ENCODE results near the gene ARID4A.
"Not testable (repeated sequence)": the region's sequence is repeated elsewhere in the genome, so short reads cannot be mapped to it uniquely, and the experiment has no call there.

ARID4A gene

DNA sequence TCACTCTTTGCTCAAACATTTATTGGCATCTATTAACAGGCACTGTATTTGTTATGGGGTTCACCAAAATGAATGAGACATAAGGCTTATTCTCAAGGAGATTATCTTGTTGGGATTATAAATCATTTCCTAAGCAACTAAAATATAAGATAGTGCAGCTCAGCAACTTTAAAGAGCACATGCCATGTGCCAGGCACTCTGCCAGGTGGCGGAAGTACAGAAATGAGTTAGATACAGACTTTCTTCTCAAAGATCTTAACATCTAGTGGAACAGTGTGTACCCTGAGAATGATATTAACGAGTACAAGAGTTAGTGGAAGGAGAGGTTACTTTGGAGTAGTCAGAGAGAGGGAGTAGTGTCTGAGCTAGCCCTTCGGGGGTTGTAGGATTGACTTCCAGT lies 68.9 kb downstream of the ARID4A start:
- DNase-seq = no peak

DNA sequence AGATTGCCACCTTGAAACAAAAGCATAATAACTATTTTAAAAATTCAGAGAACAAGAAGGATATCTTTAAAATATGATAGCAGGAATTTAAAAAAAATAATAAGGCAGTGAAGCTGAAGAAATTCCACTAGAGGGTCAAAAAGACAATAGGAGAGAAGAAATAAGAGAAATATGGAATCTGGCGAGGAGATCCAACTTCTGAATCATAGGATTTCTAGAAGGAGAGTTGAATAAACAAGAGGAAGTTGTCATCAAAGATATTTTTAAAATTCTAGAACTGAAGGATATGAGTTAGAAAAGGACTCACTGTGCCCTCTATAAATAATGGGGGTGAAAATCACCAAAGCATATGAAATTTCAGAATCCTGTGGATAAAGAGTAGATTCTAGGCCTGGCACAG lies 70.6 kb downstream of the ARID4A start:
- no peak for DNase-seq

DNA sequence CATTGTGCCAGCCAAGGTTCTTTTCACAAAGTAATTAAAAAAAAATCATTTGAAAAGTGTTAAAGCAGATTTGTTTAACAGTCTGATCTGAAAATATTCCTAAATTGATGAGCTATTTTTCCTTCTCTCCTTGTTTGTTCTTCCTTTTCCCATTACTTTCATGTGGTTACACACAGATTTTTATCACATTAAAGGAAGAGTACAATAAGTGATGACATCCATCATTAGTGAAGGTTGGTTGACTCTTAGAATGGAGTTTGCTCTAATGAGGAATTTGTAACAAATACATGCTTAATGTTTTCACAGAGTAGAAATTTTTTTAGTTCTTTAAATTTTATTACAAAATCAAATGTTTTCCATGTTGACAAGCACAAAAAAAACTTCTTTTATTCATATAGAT lies 78.4 kb downstream of the ARID4A start:
- no peak for DNase-seq

- DNase-seq = no peak
These were observed 92.5 kb downstream of the ARID4A start for GRCh38 chr14:58390830-58391229.

DNA sequence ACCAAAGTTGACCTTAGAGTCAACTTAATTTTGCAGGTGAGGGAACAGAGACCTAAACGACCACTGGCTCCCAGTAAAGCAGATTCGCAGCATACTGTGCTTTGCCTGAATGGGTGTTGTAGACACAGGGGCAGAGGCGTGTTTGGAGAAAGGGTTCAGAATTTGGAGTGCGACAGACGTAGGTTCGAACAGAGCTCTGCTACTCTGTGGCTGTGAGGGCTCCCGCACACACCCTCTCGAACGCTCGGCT lies 97.1 kb downstream of the ARID4A start:
- no peak for DNase-seq

GRCh38 chr14:58395812-58396788 lies 97.7 kb downstream of the ARID4A start, which contains the start of gene TOMM20L:
Gene TOMM20L, plus strand, starts transcription at chr14:58395930. Its CDS starts 28 bp downstream, at chr14:58395958.
- DNase-seq = peak; percentile 70

- DNase-seq = no peak
These were observed 98.8 kb downstream of the ARID4A start for GRCh38 chr14:58397156-58397555.

DNA sequence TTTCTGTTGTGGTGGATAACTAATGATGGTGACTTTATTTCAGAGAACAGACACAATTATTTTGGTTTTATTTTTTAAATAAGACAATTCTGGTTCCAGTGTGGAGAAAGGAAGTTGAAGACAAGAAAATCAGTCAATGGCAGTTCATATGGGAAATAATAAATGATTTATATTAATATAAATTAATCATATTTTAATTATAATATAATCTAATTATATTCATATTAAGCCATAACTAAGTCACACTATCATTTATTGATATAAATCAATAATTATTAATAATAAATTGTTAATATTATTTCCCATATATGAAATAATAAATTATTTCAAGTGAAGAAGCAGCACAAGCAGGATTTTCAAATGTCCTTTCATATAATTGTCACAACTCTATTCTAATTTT lies 100.1 kb downstream of the ARID4A start:
- no peak for DNase-seq

DNA sequence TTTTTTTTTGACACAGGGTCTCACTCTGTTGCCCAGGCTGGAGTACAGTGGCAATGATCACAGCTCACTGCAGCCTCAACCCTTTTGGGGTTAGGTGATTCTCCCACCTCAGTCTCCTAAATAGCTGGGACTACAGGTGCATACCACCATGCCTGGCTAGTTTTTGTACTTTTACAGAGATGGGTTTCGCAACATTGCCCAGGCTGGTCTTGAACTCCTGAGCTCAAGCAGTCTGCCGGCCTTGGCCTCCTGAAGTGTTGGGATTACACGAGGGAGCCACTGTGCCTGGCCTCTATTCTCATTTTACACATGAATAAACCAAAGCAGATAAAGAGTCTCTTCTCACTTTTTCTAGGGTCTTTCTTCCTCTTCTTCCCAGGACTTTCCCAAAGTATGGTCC lies 100.5 kb downstream of the ARID4A start:
- no peak for DNase-seq

- no peak for DNase-seq
These were observed 103.2 kb downstream of the ARID4A start for GRCh38 chr14:58401587-58401986.

GRCh38 chr14:58408681-58409215 lies 110.4 kb downstream of the ARID4A start:
- no peak for DNase-seq

- DNase-seq = no peak
These were observed 116.5 kb downstream of the ARID4A start for GRCh38 chr14:58414845-58415244.

DNA sequence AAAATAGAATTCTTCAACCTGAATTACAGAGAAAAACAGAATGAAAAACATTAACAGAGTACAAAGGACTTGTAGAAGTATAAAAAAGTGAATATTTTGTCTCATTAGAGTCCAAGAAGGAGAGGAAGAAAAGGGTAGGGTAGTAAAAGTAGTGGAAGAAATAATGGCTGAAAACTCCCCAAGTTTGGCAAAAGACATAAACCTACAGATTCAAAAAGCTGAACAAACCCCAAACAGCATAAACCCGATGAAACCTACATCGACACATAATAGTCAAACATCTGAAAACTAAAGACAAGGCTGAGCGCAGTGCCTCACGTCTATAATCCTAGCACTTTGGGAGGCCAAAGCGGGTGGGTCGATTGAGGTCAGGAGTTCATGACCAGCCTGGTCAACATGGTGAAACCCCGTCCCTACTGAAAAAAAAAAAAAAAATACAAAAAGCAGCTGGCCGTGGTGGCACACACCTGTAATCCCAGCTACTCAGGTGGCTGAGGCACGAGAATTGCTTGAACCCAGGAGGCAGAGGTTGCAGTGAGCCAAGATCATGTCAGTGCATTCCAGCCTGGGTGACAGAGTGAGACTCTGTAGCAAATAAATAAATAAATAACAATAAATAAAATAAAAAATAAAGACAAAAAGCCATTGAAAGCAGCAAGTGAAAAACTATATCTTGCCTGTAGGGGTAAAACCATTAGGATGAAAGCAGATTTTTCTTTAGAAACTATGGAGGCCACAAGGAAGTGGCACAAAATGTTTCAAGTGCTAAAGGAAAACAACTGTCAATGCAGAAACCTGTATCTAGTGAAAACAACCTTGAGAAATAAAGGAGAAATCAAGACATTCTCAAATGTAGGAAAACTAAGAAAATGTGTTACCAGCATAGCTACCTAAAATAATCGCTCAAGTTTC lies 117.5 kb downstream of the ARID4A start:
- DNase-seq = no peak

DNA sequence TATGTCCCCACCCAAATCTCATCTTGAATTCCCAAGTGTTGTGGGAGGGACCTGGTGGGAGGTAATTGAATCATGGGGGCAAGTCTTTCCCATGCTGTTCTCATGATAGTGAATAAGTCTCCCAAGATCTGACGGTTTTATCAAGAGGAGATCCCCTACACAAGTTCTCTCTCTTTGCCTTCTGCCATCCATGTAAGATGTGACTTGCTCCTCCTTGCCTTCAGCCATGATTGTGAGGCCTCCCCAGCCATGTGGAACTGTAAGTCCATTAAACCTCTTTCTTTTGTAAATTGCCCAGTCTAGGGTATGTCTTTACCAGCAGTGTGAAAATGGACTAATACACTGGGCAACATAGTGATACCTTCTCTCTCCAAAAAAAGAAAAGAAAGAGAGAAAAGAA lies 118.6 kb downstream of the ARID4A start:
- DNase-seq = not testable (repeated sequence)
